Thyroid gland (tissue), 4 donors: ENCODE measurements around the gene RIPOR1. TPM values are rescaled to one million over a fixed set of nuclear protein-coding genes. Genes with fewer than 3 reads are reported as not detected.
"Not testable (repeated sequence)": the region's sequence is repeated elsewhere in the genome, so short reads cannot be mapped to it uniquely, and the experiment has no call there.

ENCODE experiments used
- DNase-seq, 2 donors: peaks; one replicate each; pipeline ENCODE4 v3.0.0-alpha.2; 2019
- H3K27ac ChIP-seq, 3 donors: fragments of 200-600 bp; sonication (generic); 1 replicate in 2 of 3; 2 replicates in 1 of 3; pipeline ENCODE4 v1.5.1; 2016 to 2019; ENCODE audit warnings: mild to moderate bottlenecking in 1 of 3, moderate library complexity in 1 of 3
- H3K27me3 ChIP-seq: fragments of 200-600 bp; sonication (generic); one replicate; pipeline ENCODE4 v1.5.1; 2019
- H3K36me3 ChIP-seq, 2 donors: fragments of 200-600 bp; sonication (generic); one replicate each; pipeline ENCODE4 v1.5.1; 2016 to 2019
- H3K4me1 ChIP-seq, 2 donors: fragments of 200-600 bp; sonication (generic); one replicate each; pipeline ENCODE4 v1.5.1; 2017 to 2019
- H3K4me3 ChIP-seq, 3 donors: fragments of 200-600 bp; sonication (generic); replicated peaks in 1 of 3; 1 replicate in 2 of 3; 2 replicates in 1 of 3; pipeline ENCODE4 v1.5.1; 2016; ENCODE audit warnings: mild to moderate bottlenecking in 1 of 3
- H3K9me3 ChIP-seq: fragments of 200-600 bp; sonication (generic); one replicate; pipeline ENCODE4 v1.5.1; 2017
- POLR2A ChIP-seq, 2 donors: fragments of 450-650 bp; IDR thresholded peaks; one replicate each; pipeline ENCODE4 v1.6.1; 2017; ENCODE audit warnings: antibody characterized with exemption in 2 of 2, mild to moderate bottlenecking in 2 of 2, moderate library complexity in 1 of 2
- WGBS, 2 donors: methylation state at CpG; one replicate each; pipeline ENCODE4 v1.1.5; 2017; 5-methylcytosine and 5-hydroxymethylcytosine counted together
- intact Hi-C: fragments of 100-400 bp; cut with DNase I; formaldehyde crosslinking; loops from one replicate; pipeline ENCODE4 v1.15.1; 2023
- total RNA-seq, 4 donors: library from RNA; depleted of rRNA; stranded (reverse); fragments of >200 nt; gene quantifications; one replicate each; pipeline ENCODE4 v1.2.3, GENCODE V29; 2016
- TF ChIP-seq, protein P1 (sequence below), 6 experiments: fragments of 200-600 bp in 3 of 6; fragments of 450-650 bp in 3 of 6; sonication (generic) in 3 of 6; IDR thresholded peaks; one replicate each; pipeline ENCODE4 v1.5.1; 2016 to 2019; ENCODE audit warnings: antibody characterized with exemption in 6 of 6, mild to moderate bottlenecking in 2 of 6, inconsistent platforms in 1 of 6, moderate library complexity in 1 of 6

The RIPOR1 gene
- total RNA-seq, 4 donors from 2014 or later, result 21.3 to 57.1 (median 41.2) TPM

DNA sequence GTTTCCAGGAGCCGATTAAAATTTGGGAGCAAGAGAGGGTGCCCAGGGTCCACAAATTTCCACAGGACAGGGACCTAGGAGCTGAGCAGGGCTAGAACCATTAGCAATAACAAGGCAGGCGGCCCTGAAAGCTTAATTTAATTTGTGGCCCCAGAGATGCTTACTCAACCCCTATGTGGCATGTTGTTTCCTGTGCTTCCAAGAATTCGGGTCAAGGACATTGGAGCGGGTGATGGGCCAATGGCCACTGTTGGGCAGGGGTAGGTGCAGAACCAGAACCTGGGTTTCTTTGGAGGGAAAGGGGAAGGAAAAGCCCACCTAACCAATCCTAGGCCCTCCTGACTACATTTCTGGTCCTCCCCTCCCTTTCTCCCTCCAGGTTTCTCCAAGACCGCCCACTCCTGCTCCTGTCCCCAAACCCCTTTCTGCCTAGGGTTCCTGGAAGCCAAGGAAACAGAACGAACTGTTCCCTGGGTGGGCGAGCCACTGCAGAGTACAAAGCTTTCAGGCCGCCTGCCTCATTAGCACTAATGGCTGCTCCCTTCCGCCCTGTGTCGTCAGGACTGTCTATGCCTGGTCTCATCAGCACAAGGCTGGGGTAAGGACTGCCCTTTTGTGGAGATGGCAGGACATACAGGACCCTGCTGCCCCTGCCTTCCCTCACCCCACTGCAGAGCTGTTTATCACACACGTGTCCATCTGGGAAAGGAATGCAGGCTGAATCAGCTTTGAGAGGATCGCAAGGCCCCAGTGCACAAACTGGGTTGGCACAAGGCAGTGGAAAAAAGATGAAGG lies 44.7 kb upstream of the RIPOR1 start:
- WGBS, 2 donors, result 92 to 94% methylated on average over 11 to 12 of the region's 12 CpGs
- Histone ChIP-seq H3K4me1 (peaks cover 13 to 26% of the 10 kb centered on the region in 2 donors), H3K4me3 (no peak overlapping the region)

DNA sequence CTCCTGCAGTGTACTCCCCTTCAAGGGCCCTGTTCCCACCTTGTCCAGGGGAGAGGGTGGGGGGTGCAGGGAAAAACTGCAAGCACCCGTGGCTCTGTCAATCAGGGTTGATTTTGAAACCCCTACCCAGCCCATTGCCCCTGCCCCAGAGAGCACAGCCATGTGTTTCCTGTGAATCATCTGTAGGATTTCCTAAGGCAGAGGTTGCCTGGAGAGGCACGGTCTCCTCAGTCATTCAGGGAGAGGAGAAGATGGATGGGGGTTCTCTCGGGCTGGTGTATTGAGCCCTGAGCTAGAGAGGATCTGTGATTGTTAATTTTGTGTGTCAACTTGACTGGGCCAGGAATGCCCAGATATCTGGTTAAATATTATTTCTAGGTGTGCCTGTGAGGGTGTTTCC lies 41.8 kb upstream of the RIPOR1 start:
- 73 to 80% methylated on average over 3 of the region's 3 CpGs for WGBS, 2 donors

More for the DNA sequence above, 44.7 kb upstream of the RIPOR1 start:
- Histone ChIP-seq H3K27me3 (no peaks in the 10 kb centered on the region), H3K27ac (no peak overlapping the region), H3K9me3 (no peaks in the 10 kb centered on the region), H3K36me3 (no peaks in the 10 kb centered on the region)
- no peak for DNase-seq
- intact Hi-C loops, result no loop called here
- TF ChIP-seq, protein P1, sequence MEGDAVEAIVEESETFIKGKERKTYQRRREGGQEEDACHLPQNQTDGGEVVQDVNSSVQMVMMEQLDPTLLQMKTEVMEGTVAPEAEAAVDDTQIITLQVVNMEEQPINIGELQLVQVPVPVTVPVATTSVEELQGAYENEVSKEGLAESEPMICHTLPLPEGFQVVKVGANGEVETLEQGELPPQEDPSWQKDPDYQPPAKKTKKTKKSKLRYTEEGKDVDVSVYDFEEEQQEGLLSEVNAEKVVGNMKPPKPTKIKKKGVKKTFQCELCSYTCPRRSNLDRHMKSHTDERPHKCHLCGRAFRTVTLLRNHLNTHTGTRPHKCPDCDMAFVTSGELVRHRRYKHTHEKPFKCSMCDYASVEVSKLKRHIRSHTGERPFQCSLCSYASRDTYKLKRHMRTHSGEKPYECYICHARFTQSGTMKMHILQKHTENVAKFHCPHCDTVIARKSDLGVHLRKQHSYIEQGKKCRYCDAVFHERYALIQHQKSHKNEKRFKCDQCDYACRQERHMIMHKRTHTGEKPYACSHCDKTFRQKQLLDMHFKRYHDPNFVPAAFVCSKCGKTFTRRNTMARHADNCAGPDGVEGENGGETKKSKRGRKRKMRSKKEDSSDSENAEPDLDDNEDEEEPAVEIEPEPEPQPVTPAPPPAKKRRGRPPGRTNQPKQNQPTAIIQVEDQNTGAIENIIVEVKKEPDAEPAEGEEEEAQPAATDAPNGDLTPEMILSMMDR (IDR thresholded peaks at IDR 0.05), result no peak
- no peak for TF ChIP-seq POLR2A (IDR thresholded peaks at IDR 0.05)

DNA sequence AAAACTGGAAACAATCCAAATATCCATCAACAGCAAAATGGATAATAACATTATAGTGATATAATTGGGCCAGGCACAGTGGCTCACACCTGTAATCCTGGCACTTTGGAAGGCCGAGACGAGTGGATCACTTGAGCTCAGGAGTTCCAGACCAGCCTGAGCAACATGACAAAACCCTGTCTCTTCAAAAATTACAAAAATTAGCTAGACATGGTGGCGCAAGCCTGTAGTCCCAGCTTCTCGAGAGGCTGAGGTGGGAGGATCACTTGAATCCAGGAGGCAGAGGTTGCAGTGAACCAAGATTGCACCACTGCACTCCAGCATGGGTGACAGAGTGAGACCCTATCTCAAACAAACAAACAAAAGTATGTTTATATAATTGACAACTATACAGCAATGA lies 41.1 kb upstream of the RIPOR1 start:
- intact Hi-C loops, H3K36me3 ChIP-seq, H3K4me3 ChIP-seq, DNase-seq, H3K27ac ChIP-seq, H3K27me3 ChIP-seq, H3K9me3 ChIP-seq, H3K4me1 ChIP-seq: not testable (repeated sequence)
- 94 to 95% methylated on average over 4 of the region's 4 CpGs for WGBS, 2 donors

More for the DNA sequence above, 41.8 kb upstream of the RIPOR1 start:
- TF ChIP-seq, protein P1 (IDR thresholded peaks at IDR 0.05), result no peak
- no peak for TF ChIP-seq POLR2A (IDR thresholded peaks at IDR 0.05)
- H3K4me1 ChIP-seq, result peaks cover 3 to 14% of the 10 kb centered on the region in 2 donors
- no peaks in the 10 kb centered on the region for H3K9me3 ChIP-seq
- DNase-seq, result no peak
- H3K27ac ChIP-seq, result no peak overlapping the region
- H3K27me3 ChIP-seq, result no peaks in the 10 kb centered on the region
- intact Hi-C loops, result no loop called here
- H3K36me3 ChIP-seq, result no peaks in the 10 kb centered on the region
- H3K4me3 ChIP-seq, result no peak overlapping the region

DNA sequence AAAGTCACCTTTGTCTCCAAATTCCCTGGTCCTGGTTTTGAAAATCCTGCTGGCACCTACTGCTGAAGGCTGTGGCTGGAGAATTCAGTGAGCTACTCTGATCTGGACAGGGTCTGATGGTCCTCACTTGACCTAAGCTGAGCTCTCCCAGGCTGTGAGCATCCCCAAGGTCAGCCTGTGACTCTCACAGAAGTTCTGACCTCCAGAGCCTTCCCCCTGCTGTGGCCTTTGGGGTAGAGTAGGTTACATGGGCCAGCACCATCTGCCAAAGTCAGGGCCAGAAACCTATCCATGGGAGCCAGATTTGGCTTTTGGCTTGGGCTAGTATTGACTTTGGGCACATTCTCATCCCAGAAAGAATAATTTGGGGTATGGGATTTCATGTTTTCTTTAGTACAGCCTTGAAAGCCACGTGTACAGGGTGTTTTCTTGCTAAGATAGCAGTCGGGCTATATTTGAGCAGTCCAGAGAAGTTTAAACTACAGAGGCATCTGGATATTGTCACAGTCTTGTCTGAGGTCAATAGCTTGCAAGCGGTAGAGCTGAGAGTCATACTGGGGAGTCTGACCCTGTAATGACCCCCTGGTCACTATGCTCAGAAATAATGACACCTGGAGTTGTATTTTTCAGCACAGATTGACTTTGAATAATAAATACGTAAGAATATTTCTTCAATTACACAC lies 39.1 kb upstream of the RIPOR1 start:
- Histone ChIP-seq H3K4me1 (peaks cover 0 to 5% of the 10 kb centered on the region in 2 donors), H3K36me3 (no peaks in the 10 kb centered on the region), H3K27me3 (no peaks in the 10 kb centered on the region), H3K9me3 (no peaks in the 10 kb centered on the region), H3K27ac (no peak overlapping the region), H3K4me3 (no peak overlapping the region)
- intact Hi-C loops, result no loop called here
- TF ChIP-seq, protein P1 (IDR thresholded peaks at IDR 0.05), result no peak
- WGBS, 2 donors, result 74 to 79% methylated on average over 4 of the region's 4 CpGs
- DNase-seq, result no peak

DNA sequence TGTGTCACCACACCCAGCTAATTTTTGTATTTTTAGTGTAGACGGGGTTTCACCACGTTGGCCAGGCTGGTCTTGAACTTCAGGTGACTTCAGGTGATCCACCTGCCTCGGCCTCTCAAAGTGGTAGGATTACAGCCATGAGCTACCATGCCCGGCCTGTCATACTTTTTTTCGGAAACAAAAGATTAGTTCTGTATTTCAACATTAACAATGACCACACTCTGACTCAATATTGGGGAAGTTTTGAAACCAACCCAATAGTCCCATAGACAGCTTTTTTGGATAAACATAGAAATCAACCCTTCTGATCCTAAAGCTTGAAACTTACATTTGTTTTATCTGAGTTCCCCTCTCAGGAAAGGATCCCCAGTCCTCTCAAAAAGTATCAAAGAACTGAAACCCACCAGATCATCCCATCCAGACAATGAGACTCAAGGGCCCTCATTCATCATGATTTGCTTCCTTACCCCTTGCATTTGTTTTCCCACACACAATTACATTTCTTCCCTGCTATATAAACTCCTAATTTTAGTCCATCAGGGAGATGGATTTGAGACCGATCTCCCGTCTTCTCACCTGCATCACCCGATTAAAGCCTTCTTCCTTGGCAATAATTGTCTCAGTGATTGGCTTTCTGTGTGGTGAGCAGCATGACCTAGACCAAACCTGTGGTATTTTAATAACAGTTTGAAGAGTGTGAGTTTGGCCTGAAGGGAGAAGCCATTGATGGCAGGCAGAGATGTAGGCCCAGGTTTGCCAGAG lies 38.1 kb upstream of the RIPOR1 start:
- DNase-seq, result no peak
- intact Hi-C loops, result no loop called here
- Histone ChIP-seq H3K4me3 (no peak overlapping the region), H3K9me3 (no peaks in the 10 kb centered on the region), H3K27me3 (no peaks in the 10 kb centered on the region), H3K27ac (no peak overlapping the region), H3K4me1 (peaks cover 0 to 6% of the 10 kb centered on the region in 2 donors), H3K36me3 (no peaks in the 10 kb centered on the region)
- no peak for TF ChIP-seq POLR2A (IDR thresholded peaks at IDR 0.05)
- TF ChIP-seq, protein P1 (IDR thresholded peaks at IDR 0.05), result no peak
- 91 to 92% methylated on average over 8 of the region's 8 CpGs for WGBS, 2 donors
